RWPE2 (cell line): ENCODE results near the gene SERF2.
A peak's percentile ranks its signal among the peaks of the same experiment; 100 is the strongest.

Experiments
- ATAC-seq: fragments of 200-7000 bp; cut with Tn5 transposase; 3 replicates; pipeline ENCODE4 v1.9.1; 2021; ENCODE audit warnings: low read depth
- DNase-seq: peaks from one replicate; pipeline ENCODE4 v3.0.0-alpha.2; 2020; ENCODE audit warnings: low spot score
- H3K27ac ChIP-seq: fragments of 450-650 bp; 2 replicates; pipeline ENCODE4 v1.5.1; 2017; ENCODE audit warnings: mild to moderate bottlenecking; ENCODE audit not compliant: poor library complexity, severe bottlenecking
- H3K27me3 ChIP-seq: fragments of 250-450 bp; sonication (Bioruptor Pico); 2 replicates; pipeline ENCODE4 v1.5.1; 2021; ENCODE audit warnings: mild to moderate bottlenecking, moderate library complexity; ENCODE audit not compliant: insufficient read depth, poor library complexity, severe bottlenecking
- H3K36me3 ChIP-seq: fragments of 250-450 bp; sonication (Bioruptor Pico); 2 replicates; pipeline ENCODE4 v1.5.1; 2020; ENCODE audit warnings: low read depth, mild to moderate bottlenecking, moderate library complexity
- H3K4me1 ChIP-seq: fragments of 250-450 bp; sonication (Bioruptor Pico); 2 replicates; pipeline ENCODE4 v1.5.1; 2021; ENCODE audit warnings: mild to moderate bottlenecking, moderate library complexity; ENCODE audit not compliant: insufficient read depth, poor library complexity, severe bottlenecking
- H3K4me3 ChIP-seq: fragments of 250-450 bp; sonication (Bioruptor Pico); 2 replicates; pipeline ENCODE4 v1.5.1; 2021; ENCODE audit warnings: mild to moderate bottlenecking, moderate library complexity; ENCODE audit not compliant: severe bottlenecking
- H3K9me3 ChIP-seq: fragments of 250-450 bp; sonication (Bioruptor Pico); 2 replicates; pipeline ENCODE4 v1.5.1; 2021; ENCODE audit warnings: mild to moderate bottlenecking, moderate library complexity; ENCODE audit not compliant: severe bottlenecking
- CTCF ChIP-seq: fragments of 450-650 bp; IDR thresholded peaks from one replicate; pipeline ENCODE4 v1.5.1; 2017; ENCODE audit warnings: mild to moderate bottlenecking, moderate library complexity; ENCODE audit not compliant: poor library complexity, severe bottlenecking

The SERF2 gene

GRCh38 chr15:43794269-43795037 lies 2.3 kb downstream of the SERF2 start:
- peaks cover 54% of the 10 kb centered on the region for H3K36me3 ChIP-seq
- H3K27ac ChIP-seq = no peak overlapping the region
- peaks cover 5% of the 10 kb centered on the region for H3K4me1 ChIP-seq
- ATAC-seq (no peak), DNase-seq (no peak)
- TF ChIP-seq CTCF = no peak
- H3K9me3 ChIP-seq = no peaks in the 10 kb centered on the region
- no peak overlapping the region for H3K4me3 ChIP-seq
- no peaks in the 10 kb centered on the region for H3K27me3 ChIP-seq

GRCh38 chr15:43795197-43795596 lies 3.1 kb downstream of the SERF2 start:
- TF ChIP-seq CTCF = no peak
- Histone ChIP-seq H3K27me3 (no peaks in the 10 kb centered on the region), H3K27ac (no peak overlapping the region), H3K9me3 (no peaks in the 10 kb centered on the region), H3K4me3 (no peak overlapping the region), H3K4me1 (peaks cover 5% of the 10 kb centered on the region), H3K36me3 (peaks cover 61% of the 10 kb centered on the region)
- ATAC-seq = no peak
- DNase-seq = no peak

DNA sequence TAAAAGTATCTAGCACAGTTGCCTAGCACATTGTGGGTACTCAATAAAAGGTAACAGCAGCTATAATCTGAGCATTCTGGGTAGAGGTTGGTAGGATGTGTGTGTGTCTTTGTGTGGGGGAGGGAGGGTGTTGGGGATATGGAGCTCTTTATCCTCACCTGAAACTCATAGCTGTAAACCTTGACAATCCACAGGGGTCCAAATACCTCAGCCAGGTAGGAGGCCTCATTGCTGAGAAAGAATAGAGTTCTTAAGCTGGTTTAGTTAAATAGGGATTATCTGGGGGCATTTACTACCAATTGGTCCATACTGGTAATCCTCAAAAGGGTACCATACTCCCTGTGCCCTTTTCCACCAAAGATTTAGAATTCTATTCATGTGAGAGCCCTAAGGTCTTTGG lies 3.9 kb downstream of the SERF2 start:
- no peaks in the 10 kb centered on the region for H3K27me3 ChIP-seq
- no peak overlapping the region for H3K4me3 ChIP-seq
- ATAC-seq = no peak
- H3K9me3 ChIP-seq = no peaks in the 10 kb centered on the region
- H3K36me3 ChIP-seq = peaks cover 65% of the 10 kb centered on the region
- peaks cover 5% of the 10 kb centered on the region for H3K4me1 ChIP-seq
- DNase-seq = no peak
- H3K27ac ChIP-seq = no peak overlapping the region
- no peak for TF ChIP-seq CTCF

DNA sequence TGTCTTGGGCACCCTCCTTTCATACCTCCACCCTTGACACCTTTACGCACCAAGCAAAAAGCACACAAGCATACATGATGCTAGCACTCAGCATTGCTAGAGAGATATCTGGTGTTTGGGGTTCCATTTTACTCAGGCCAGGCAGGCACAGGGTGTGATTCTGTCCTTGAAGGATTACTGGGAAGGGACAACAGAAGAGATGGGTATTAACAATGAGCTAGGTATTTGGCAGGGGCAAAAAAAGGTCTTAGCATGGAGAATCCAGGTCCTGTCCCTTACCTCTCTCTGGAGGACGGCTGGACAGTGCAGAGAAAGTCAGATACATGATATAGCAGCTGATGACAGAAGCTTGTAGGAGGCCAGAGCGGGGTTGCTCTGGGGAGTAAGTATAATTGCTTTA lies 4.4 kb downstream of the SERF2 start:
- Histone ChIP-seq H3K9me3 (no peaks in the 10 kb centered on the region), H3K4me1 (peaks cover 10% of the 10 kb centered on the region), H3K4me3 (no peak overlapping the region), H3K36me3 (peaks cover 71% of the 10 kb centered on the region), H3K27me3 (no peaks in the 10 kb centered on the region), H3K27ac (no peak overlapping the region)
- TF ChIP-seq CTCF = no peak
- DNase-seq (no peak), ATAC-seq (no peak)

DNA sequence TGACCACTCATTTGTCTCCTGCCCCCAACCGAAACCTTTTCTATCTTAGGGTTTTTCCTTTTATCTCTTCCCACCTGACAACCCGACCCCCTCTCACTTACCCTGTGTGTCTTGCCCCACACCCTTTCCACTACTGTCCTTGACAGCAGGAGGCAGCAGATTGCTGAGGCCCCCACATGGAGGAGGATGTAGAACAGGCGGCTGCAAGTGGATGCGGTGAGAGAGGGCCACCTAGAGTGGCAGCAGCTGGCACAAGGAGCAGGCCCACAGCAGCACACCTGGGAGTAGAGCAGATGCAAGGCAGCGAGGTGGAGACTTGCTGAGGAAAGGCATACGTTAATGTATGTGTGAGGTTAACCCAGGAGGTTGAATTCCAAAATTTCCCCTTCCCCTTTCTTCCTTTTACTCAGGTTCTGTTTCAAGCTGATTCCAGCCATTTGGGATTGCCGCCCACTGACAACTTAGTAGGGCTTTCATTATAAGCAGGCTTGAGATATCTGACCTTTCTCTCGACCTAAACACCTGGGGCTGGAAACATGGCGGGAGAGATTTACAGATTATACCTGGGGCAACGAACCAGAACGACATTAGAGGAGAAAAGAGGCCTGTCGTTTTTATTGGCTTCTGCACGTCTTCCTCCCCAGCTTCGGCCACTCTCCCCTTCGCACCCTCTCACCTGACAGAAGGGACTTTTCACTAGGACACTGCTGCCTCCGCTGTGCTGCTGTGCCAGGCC lies 7.3 kb downstream of the SERF2 start:
- H3K4me1 ChIP-seq = peaks cover 12% of the 10 kb centered on the region

More for the DNA sequence above, 7.3 kb downstream of the SERF2 start:
- H3K27ac ChIP-seq = peak overlapping the region; percentile 63
- no peak for ATAC-seq
- DNase-seq = no peak
- peaks cover 78% of the 10 kb centered on the region for H3K36me3 ChIP-seq
- no peak for TF ChIP-seq CTCF
- no peaks in the 10 kb centered on the region for H3K27me3 ChIP-seq
- H3K9me3 ChIP-seq = no peaks in the 10 kb centered on the region
- no peak overlapping the region for H3K4me3 ChIP-seq
